OCI-LY7 (cell line): ENCODE data around the gene ACTBL2. TPM values are rescaled to one million over a fixed set of nuclear protein-coding genes. Genes with fewer than 3 reads are reported as not detected.

Source experiments
- BruUV-seq: library from RNA; stranded (reverse); fragments of 400-500 nt; replicated peaks from 2 replicates; lab custom pipeline; 2021; lab: Mats Ljungman, UMichigan
- CTCF ChIA-PET: fragments of 300-600 bp; sonication (Branson Sonifier 250); formaldehyde crosslinking; loops from one replicate; lab custom pipeline; 2022; ENCODE audit warnings: antibody characterized with exemption; ENCODE audit not compliant: unreplicated experiment; lab: Charles Lee
- POLR2A ChIA-PET: fragments of 300-600 bp; sonication (Branson Sonifier 250); formaldehyde crosslinking; loops from one replicate; lab custom pipeline; 2022; ENCODE audit warnings: antibody characterized with exemption; lab: Charles Lee
- DNase-seq: peaks from one replicate; pipeline ENCODE4 v3.0.0-alpha.2; 2015; ENCODE audit warnings: low spot score
- H2AFZ ChIP-seq: fragments of 200-600 bp; sonication (generic), shearing (Covaris generic); 2 replicates; pipeline ENCODE4 v1.6.1; 2014; ENCODE audit warnings: mild to moderate bottlenecking, antibody characterized with exemption, low read length, moderate library complexity
- H3K27ac ChIP-seq: fragments of 200-600 bp; sonication (generic); 2 replicates; pipeline ENCODE4 v1.5.1; 2014; ENCODE audit warnings: mixed run types, low read depth, mild to moderate bottlenecking, moderate library complexity, low read length, inconsistent platforms; ENCODE audit not compliant: poor library complexity, severe bottlenecking
- H3K36me3 ChIP-seq: fragments of 200-600 bp; sonication (generic); 2 replicates; pipeline ENCODE4 v1.6.1; 2014; ENCODE audit warnings: mild to moderate bottlenecking, antibody characterized with exemption, low read length, moderate library complexity, mixed read lengths; ENCODE audit not compliant: insufficient read depth
- H3K4me1 ChIP-seq: fragments of 200-600 bp; sonication (generic); 2 replicates; pipeline ENCODE4 v1.5.1; 2014; ENCODE audit warnings: mild to moderate bottlenecking, low read length; ENCODE audit not compliant: insufficient read depth, poor library complexity, severe bottlenecking
- H3K4me2 ChIP-seq: fragments of 200-600 bp; sonication (generic); 2 replicates; pipeline ENCODE4 v1.6.1; 2014; ENCODE audit warnings: mild to moderate bottlenecking, low read length
- H3K4me3 ChIP-seq: fragments of 200-600 bp; sonication (generic); 2 replicates; pipeline ENCODE4 v1.5.1; 2014; ENCODE audit warnings: mild to moderate bottlenecking, low read depth, low read length; ENCODE audit not compliant: poor library complexity, severe bottlenecking
- H3K79me2 ChIP-seq: fragments of 200-600 bp; sonication (generic); 2 replicates; pipeline ENCODE4 v1.6.1; 2016; ENCODE audit warnings: low read depth, mild to moderate bottlenecking, low read length, moderate library complexity, mixed read lengths; ENCODE audit not compliant: insufficient read depth
- H3K9me2 ChIP-seq: fragments of 200-600 bp; sonication (generic); 2 replicates; pipeline ENCODE4 v1.6.1; 2016; ENCODE audit warnings: mild to moderate bottlenecking, low read length, mixed read lengths; ENCODE audit not compliant: insufficient read depth
- H3K9me3 ChIP-seq: fragments of 200-600 bp; sonication (generic); 2 replicates; pipeline ENCODE4 v1.6.1; 2014; ENCODE audit warnings: mild to moderate bottlenecking, mixed run types, low read length, mixed read lengths
- H4K20me1 ChIP-seq: fragments of 200-600 bp; sonication (generic); 2 replicates; pipeline ENCODE4 v1.6.1; 2014; ENCODE audit warnings: mild to moderate bottlenecking, antibody characterized with exemption, low read length, moderate library complexity, mixed read lengths; ENCODE audit not compliant: insufficient read depth
- CTCF ChIP-seq: fragments of 200-600 bp; sonication (generic); conservative IDR thresholded peaks from 2 replicates; pipeline ENCODE4 v1.5.1; 2014; ENCODE audit warnings: mild to moderate bottlenecking, antibody characterized with exemption, low read length, moderate library complexity, mixed read lengths
- EZH2phosphoT487 ChIP-seq: fragments of 200-600 bp; sonication (generic); IDR thresholded peaks from 2 replicates; pipeline ENCODE4 v1.6.1; 2018; ENCODE audit warnings: low read depth, borderline replicate concordance, mild to moderate bottlenecking, mixed run types, antibody characterized with exemption, low read length, moderate library complexity, mixed read lengths
- intact Hi-C: fragments of 100-400 bp; cut with micrococcal nuclease; formaldehyde crosslinking; loops from one replicate; pipeline ENCODE4 v1.10.0; 2022; ENCODE audit not compliant: unreplicated experiment
- total RNA-seq, 2 experiments: library from RNA; depleted of rRNA in 1 of 2; stranded (reverse); fragments of >200 nt in 1 of 2; shearing (Covaris generic) in 1 of 2; gene quantifications; 2 replicates each; pipeline ENCODE4 v1.2.3, GENCODE V29; 2014 to 2022

The ACTBL2 gene
- total RNA-seq, 2 experiments from 2014 or later: not detected

DNA sequence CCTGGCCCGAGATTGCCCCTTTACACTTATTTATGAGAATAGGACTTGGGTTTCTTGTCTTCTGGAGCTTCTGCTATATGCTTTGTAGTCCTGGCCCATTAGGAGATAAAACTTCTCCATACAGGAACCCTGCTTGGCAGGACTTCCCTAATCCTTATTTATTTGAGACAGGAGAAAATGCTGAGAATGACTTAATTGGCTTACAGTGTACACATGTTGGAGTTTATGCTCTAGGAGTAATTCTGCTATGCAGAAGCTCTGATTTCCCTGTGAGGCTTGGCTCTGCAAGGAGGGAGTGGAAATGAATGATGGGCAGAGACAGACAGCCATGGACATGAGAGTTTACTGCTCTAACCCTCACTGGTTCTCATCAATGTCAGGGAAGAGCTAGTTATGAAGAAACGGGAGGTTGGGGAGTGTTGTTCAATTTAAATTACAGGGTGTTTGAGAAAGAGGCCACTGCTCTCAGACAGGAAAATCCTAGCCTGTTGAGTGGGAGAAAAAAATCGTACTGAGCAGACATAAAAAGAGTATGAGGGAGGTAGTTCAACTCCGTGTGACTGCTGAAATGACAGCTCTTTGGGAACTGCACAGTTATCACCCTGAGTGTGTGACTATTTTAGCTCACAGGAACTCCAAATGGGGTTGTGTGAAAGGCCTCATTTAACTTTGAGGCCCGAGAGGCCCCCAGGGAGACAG, 37.5 kb downstream of the ACTBL2 start:
- TF ChIP-seq CTCF (no peak), EZH2phosphoT487 (no peak)
- ChIA-PET CTCF (no interaction called here), POLR2A (no interaction called here)
- no peaks in the 10 kb centered on the region for H4K20me1 ChIP-seq
- H3K27ac ChIP-seq: no peak overlapping the region
- no peak overlapping the region for H2AFZ ChIP-seq
- H3K79me2 ChIP-seq: no peaks in the 10 kb centered on the region
- H3K9me2 ChIP-seq: no peaks in the 10 kb centered on the region
- intact Hi-C loops: no loop called here
- no peak overlapping the region for H3K4me3 ChIP-seq
- DNase-seq: no peak
- no peaks in the 10 kb centered on the region for H3K9me3 ChIP-seq
- no TSS peak for BruUV-seq
- no peak overlapping the region for H3K4me2 ChIP-seq
- no peaks in the 10 kb centered on the region for H3K4me1 ChIP-seq
- H3K36me3 ChIP-seq: no peaks in the 10 kb centered on the region

DNA sequence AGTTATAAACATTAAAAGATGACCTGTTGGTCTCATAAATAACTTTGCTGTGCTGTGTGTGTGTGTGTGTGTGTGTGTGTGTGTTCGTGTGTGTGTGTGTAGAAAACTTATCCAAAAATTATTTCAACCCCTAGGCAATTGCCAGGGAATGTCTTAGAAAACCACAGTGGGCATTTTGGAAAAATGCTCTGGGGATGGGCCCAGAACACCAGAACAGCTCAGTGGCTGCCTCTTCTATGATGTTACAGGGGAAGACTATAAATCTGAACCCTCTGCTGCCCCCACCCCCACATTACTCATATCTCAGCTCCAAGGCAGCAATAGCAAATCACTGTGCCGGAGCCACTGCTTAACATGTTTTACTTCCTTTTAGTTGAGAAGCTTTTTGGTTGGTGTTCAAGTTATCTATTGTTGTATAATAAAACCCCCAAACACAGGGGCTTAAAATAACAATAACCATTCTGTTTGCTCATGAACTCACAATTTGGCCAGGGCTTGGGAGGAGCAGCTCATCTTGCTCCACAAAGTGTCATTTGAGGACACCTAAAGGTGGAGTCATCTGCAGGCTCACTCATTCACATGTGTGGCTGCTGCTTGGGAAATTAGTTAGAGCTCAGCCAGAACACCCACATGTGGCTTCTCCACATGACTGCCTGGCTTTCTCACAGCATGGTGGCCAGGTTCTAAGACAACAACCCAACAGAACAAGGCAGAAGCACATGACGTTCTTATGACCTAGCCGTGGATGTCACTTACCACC, 40.4 kb downstream of the ACTBL2 start:
- H3K4me2 ChIP-seq: no peak overlapping the region
- no peak overlapping the region for H3K4me3 ChIP-seq
- H3K9me2 ChIP-seq: no peaks in the 10 kb centered on the region
- no peak overlapping the region for H3K27ac ChIP-seq
- intact Hi-C loops: no loop called here
- H4K20me1 ChIP-seq: no peaks in the 10 kb centered on the region
- H3K9me3 ChIP-seq: no peaks in the 10 kb centered on the region
- no peak overlapping the region for H2AFZ ChIP-seq
- DNase-seq: no peak
- no TSS peak for BruUV-seq
- no peaks in the 10 kb centered on the region for H3K79me2 ChIP-seq
- no peaks in the 10 kb centered on the region for H3K4me1 ChIP-seq
- ChIA-PET CTCF (no interaction called here), POLR2A (interaction anchor here (2.0 kb wide), 1 partner anchor 9 kb away, joined by 5 read pairs; no protein-coding TSS in a partner anchor)
- no peaks in the 10 kb centered on the region for H3K36me3 ChIP-seq
- TF ChIP-seq EZH2phosphoT487: no peak
- no peak for TF ChIP-seq CTCF

DNA sequence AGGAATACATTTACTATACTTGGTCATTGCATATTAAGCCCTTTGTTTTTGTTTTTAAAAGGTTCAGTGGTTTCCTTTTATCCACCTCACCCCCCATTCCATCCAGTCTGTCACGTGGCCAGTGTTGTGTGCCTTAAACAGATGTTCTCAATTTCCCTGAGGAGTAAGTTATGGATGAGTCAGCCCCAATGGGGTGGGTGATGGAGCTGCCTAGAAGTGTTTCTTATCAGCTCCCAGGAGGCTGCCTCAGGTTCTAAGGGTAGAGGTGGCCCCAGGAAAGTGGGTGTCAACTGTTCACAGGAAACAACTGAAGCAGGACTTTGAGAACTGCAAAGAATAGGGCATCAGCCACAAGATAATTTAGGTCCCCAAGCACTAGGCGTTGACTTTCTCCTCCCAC, 41.1 kb downstream of the ACTBL2 start:
- no peaks in the 10 kb centered on the region for H3K4me1 ChIP-seq
- H3K79me2 ChIP-seq: no peaks in the 10 kb centered on the region
- H2AFZ ChIP-seq: no peak overlapping the region
- H4K20me1 ChIP-seq: no peaks in the 10 kb centered on the region
- CTCF ChIA-PET: no interaction called here
- no peak overlapping the region for H3K4me3 ChIP-seq
- no peak overlapping the region for H3K4me2 ChIP-seq
- no peak for DNase-seq
- H3K27ac ChIP-seq: no peak overlapping the region
- intact Hi-C loops: no loop called here
- TF ChIP-seq EZH2phosphoT487 (no peak), CTCF (no peak)
- no peaks in the 10 kb centered on the region for H3K9me3 ChIP-seq
- no peaks in the 10 kb centered on the region for H3K36me3 ChIP-seq
- POLR2A ChIA-PET: interaction anchor here (2.0 kb wide), 1 partner anchor 10 kb away, joined by 5 read pairs; no protein-coding TSS in a partner anchor
- H3K9me2 ChIP-seq: no peaks in the 10 kb centered on the region
- BruUV-seq: no TSS peak
